GM23248 (cell line): ENCODE measurements around the gene GALT. TPM values are rescaled to one million over a fixed set of nuclear protein-coding genes. Genes with fewer than 3 reads are reported as not detected.

ENCODE experiments used
- DNase-seq: peaks from one replicate; pipeline ENCODE4 v3.0.0-alpha.2; 2015
- H2AFZ ChIP-seq: fragments of 200-600 bp; sonication (generic); 2 replicates; pipeline ENCODE4 v1.6.1; 2016; ENCODE audit warnings: antibody characterized with exemption
- H3F3A ChIP-seq: fragments of 200-600 bp; sonication (generic); 2 replicates; pipeline ENCODE4 v1.6.1; 2016; ENCODE audit warnings: mild to moderate bottlenecking, antibody characterized with exemption, mixed run types; ENCODE audit not compliant: insufficient read depth
- H3K27ac ChIP-seq: fragments of 200-600 bp; sonication (generic); 2 replicates; pipeline ENCODE4 v1.5.1; 2016; ENCODE audit warnings: mild to moderate bottlenecking
- H3K27me3 ChIP-seq: fragments of 200-600 bp; sonication (generic); replicated peaks from 2 replicates; pipeline ENCODE4 v1.6.1; 2016; ENCODE audit warnings: mild to moderate bottlenecking; ENCODE audit not compliant: insufficient read depth
- H3K36me3 ChIP-seq: fragments of 200-600 bp; sonication (generic); 2 replicates; pipeline ENCODE4 v1.6.1; 2016; ENCODE audit warnings: low read depth, mild to moderate bottlenecking
- H3K4me1 ChIP-seq: fragments of 200-600 bp; sonication (generic); 2 replicates; pipeline ENCODE4 v1.6.1; 2016; ENCODE audit warnings: mild to moderate bottlenecking; ENCODE audit not compliant: insufficient read depth
- H3K4me2 ChIP-seq: fragments of 200-600 bp; sonication (generic); one replicate; pipeline ENCODE4 v1.6.1; 2016; ENCODE audit warnings: mild to moderate bottlenecking; ENCODE audit not compliant: unreplicated experiment
- H3K4me3 ChIP-seq: fragments of 200-600 bp; sonication (generic); 2 replicates; pipeline ENCODE4 v1.5.1; 2016; ENCODE audit warnings: mild to moderate bottlenecking
- H3K79me2 ChIP-seq: fragments of 200-600 bp; sonication (generic); 2 replicates; pipeline ENCODE4 v1.6.1; 2016; ENCODE audit warnings: mild to moderate bottlenecking; ENCODE audit not compliant: insufficient read depth
- H3K9ac ChIP-seq: fragments of 200-600 bp; sonication (generic); 2 replicates; pipeline ENCODE4 v1.6.1; 2016; ENCODE audit warnings: mild to moderate bottlenecking
- H3K9me2 ChIP-seq: fragments of 200-600 bp; sonication (generic); 2 replicates; pipeline ENCODE4 v1.6.1; 2016; ENCODE audit warnings: mixed run types, mild to moderate bottlenecking, moderate library complexity; ENCODE audit not compliant: insufficient read depth
- H3K9me3 ChIP-seq: fragments of 200-600 bp; sonication (generic); one replicate; pipeline ENCODE4 v1.6.1; 2017; ENCODE audit warnings: low read depth
- H4K20me1 ChIP-seq: fragments of 200-600 bp; sonication (generic); 2 replicates; pipeline ENCODE4 v1.6.0; 2016; ENCODE audit not compliant: insufficient read depth
- EZH2 ChIP-seq: fragments of 200-600 bp; sonication (generic); IDR thresholded peaks from 2 replicates; pipeline ENCODE4 v1.6.1; 2018; ENCODE audit warnings: antibody characterized with exemption, mild to moderate bottlenecking; ENCODE audit not compliant: insufficient read depth, poor library complexity, severe bottlenecking
- EZH2phosphoT487 ChIP-seq: fragments of 200-600 bp; sonication (generic); IDR thresholded peaks from 2 replicates; pipeline ENCODE4 v1.6.1; 2018; ENCODE audit warnings: antibody characterized with exemption, moderate library complexity, mild to moderate bottlenecking, low read depth; ENCODE audit not compliant: insufficient read depth
- WGBS, 2 experiments: methylation state at CpG; one replicate each; pipeline ENCODE4 v1.1.6; 2015 to 2017; ENCODE audit warnings: low lambda C conversion rate in 2 of 2, low coverage in 1 of 2; ENCODE audit errors: missing lambda C conversion rate in 2 of 2; 5-methylcytosine and 5-hydroxymethylcytosine counted together
- in situ Hi-C: fragments of 300-500 bp; cut with MboI; formaldehyde crosslinking; loops from 2 replicates; pipeline ENCODE4 v1.15.0; 2020
- polyA plus RNA-seq: library from polyadenylated mRNA; unstranded; fragments of >200 nt; fragmentation: Nextera tagmentation; extraction: Ambion mirVana; gene quantifications from 2 replicates; pipeline ENCODE4 v1.2.1, GENCODE V29; 2016
- total RNA-seq: library from RNA; depleted of rRNA; stranded (reverse); fragments of >200 nt; shearing (Covaris generic); gene quantifications from 2 replicates; pipeline ENCODE4 v1.2.3, GENCODE V29; 2014

GALT gene
- total and polyA plus RNA-seq, 2 experiments from 2014 or later, result 25.5 to 29.1 TPM

- peaks cover 7% of the 10 kb centered on the region; the same call in 1 of the 2 replicates for H3F3A ChIP-seq
- peaks cover 9% of the 10 kb centered on the region for H3K4me1 ChIP-seq
- TF ChIP-seq EZH2 (no peak), EZH2phosphoT487 (no peak)
- no peak overlapping the region for H3K4me3 ChIP-seq
- no peak overlapping the region for H3K27ac ChIP-seq
- no peak overlapping the region for H2AFZ ChIP-seq
- H3K9me3 ChIP-seq, result no peaks in the 10 kb centered on the region
- no peaks in the 10 kb centered on the region for H3K36me3 ChIP-seq
- H3K27me3 ChIP-seq, result peaks cover 16% of the 10 kb centered on the region
- H3K9ac ChIP-seq, result no peak overlapping the region
- H4K20me1 ChIP-seq, result no peaks in the 10 kb centered on the region
- H3K4me2 ChIP-seq, result no peak overlapping the region
- DNase-seq, result peak; percentile 73
- in situ Hi-C loops, result no loop called here
- no peaks in the 10 kb centered on the region for H3K9me2 ChIP-seq
- WGBS, 2 experiments, result 2 to 4% methylated on average over 3 of the region's 3 CpGs
- H3K79me2 ChIP-seq, result peaks cover 23% of the 10 kb centered on the region
Observed at GRCh38 chr9:34633851-34634550, 12.5 kb upstream of the GALT start.

DNA sequence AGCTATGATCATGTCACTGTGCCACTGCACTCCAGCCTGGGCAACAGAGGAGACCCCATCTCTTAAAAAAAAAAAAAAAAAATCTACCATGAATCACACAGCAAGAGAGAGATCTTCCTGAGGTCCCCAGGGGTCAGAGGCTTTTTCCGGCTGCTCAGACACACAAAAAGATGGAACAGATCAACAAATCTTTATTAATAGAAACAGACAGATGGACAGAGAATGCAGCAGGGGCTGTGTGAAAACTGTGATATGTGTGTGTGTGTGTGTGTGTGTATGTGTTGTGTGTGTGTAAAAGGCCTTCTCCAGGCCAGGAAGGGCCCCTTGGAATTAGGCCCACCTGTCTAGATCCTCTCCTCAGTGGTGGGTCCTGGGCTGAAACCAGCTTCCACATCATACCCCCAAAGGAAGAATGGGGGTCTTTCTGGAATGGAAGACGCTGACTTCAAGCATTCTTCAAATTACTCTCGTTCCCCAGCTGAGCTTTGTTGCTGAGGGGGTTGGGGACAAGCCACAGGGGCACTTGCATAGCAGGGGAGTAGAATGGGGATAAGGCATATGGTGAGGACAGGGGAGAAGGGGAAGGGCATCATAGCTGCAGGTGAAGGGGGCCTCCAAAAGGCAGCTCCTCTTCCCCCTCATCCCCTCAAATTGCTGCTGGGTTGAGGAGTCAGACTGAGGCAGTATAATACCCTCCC, 11.8 kb upstream of the GALT start:
- in situ Hi-C loops, result no loop called here
- Histone ChIP-seq H3K27me3 (peaks cover 9% of the 10 kb centered on the region), H3K79me2 (peaks cover 23% of the 10 kb centered on the region), H3F3A (peaks cover 7% of the 10 kb centered on the region; the same call in 1 of the 2 replicates), H4K20me1 (no peaks in the 10 kb centered on the region), H3K9me3 (no peaks in the 10 kb centered on the region), H3K9ac (no peak overlapping the region), H2AFZ (no peak overlapping the region), H3K4me3 (no peak overlapping the region), H3K27ac (no peak overlapping the region), H3K4me1 (peaks cover 9% of the 10 kb centered on the region), H3K9me2 (no peaks in the 10 kb centered on the region), H3K36me3 (no peaks in the 10 kb centered on the region), H3K4me2 (no peak overlapping the region)
- no peak for DNase-seq
- TF ChIP-seq EZH2 (no peak), EZH2phosphoT487 (no peak)
- WGBS, 2 experiments, result 52 to 61% methylated on average over 3 of the region's 3 CpGs

DNA sequence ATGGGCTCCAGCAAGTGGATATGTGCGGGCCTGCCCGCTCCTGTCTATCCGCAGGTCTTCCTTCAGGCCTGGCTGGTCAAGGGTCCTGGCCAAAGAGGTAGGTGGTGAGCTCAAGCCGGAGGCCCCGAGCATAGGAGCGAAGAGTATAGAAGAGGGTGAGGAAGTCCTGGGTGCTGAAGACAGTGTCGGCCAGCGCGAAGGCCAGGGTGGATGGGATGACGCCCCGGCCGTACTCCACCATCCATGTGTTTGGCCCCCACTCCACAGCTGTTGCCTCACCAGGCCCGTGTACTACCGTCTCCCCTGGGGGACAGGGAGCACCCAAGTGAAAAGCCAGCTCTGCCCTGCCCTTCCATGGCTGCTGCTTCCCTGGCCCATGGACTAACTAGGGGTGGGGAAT, 10.9 kb upstream of the GALT start:
- WGBS, 2 experiments, result 84 to 89% methylated on average over 14 of the region's 14 CpGs
- Histone ChIP-seq H3K4me3 (no peak overlapping the region), H3K4me2 (peak overlapping the region; percentile 30), H3K27ac (no peak overlapping the region), H3K9ac (no peak overlapping the region), H3K36me3 (no peaks in the 10 kb centered on the region), H2AFZ (no peak overlapping the region), H3K9me3 (no peaks in the 10 kb centered on the region), H3K9me2 (no peaks in the 10 kb centered on the region), H3K27me3 (0 out of 2 replicates have a peak, but pooled peaks cover 1% of the 10 kb centered on the region), H4K20me1 (no peaks in the 10 kb centered on the region), H3F3A (peaks cover 7% of the 10 kb centered on the region; the same call in 1 of the 2 replicates), H3K79me2 (peaks cover 23% of the 10 kb centered on the region), H3K4me1 (peaks cover 9% of the 10 kb centered on the region)
- in situ Hi-C loops, result no loop called here
- no peak for DNase-seq
- TF ChIP-seq EZH2, result no peak
- TF ChIP-seq EZH2phosphoT487, result no peak

DNA sequence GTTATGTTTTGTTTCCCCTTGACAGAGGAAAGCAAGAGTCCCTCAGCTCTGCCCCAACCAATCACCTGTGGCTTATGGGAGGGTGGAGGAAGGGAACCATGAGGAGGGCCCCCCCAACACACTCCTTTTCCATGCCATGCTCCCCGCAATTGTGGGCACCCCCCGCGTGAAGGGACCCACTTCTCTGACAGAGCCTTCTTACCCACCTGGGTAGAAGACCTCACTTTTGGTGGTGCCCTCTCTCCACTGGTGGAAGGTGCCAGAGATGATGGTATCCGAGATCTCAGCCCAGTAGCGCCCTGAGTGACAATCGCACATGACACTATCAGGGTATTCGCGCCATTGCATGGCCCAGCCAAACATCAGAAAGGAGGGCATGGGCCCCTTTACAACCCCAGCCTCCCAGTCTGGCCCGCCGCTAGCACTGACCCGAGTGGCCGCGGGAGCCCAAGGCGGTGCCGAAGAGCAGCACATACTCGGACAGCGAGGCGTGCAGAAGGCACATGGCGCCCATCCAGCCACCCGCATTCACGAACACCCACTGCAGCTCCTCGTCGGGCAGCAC, 9.6 kb upstream of the GALT start:
- H4K20me1 ChIP-seq, result no peaks in the 10 kb centered on the region
- no peaks in the 10 kb centered on the region for H3F3A ChIP-seq
- H3K9me2 ChIP-seq, result no peaks in the 10 kb centered on the region
- H3K27me3 ChIP-seq, result no peaks in the 10 kb centered on the region
- H3K9ac ChIP-seq, result peak overlapping the region; percentile 85
- peaks cover 9% of the 10 kb centered on the region for H3K4me1 ChIP-seq
- no peak for TF ChIP-seq EZH2
- TF ChIP-seq EZH2phosphoT487, result no peak
- in situ Hi-C loops, result no loop called here
- WGBS, 2 experiments, result 3 to 6% methylated on average over 17 to 23 of the region's 23 CpGs
- no peak for DNase-seq
- peak overlapping the region; percentile 79 for H3K4me3 ChIP-seq
- H3K79me2 ChIP-seq, result peaks cover 23% of the 10 kb centered on the region
- H3K27ac ChIP-seq, result peak overlapping the region; percentile 48
- no peaks in the 10 kb centered on the region for H3K9me3 ChIP-seq
- H3K36me3 ChIP-seq, result no peaks in the 10 kb centered on the region
- peak overlapping the region; percentile 93 for H2AFZ ChIP-seq
- H3K4me2 ChIP-seq, result peak overlapping the region; percentile 88
